Neural cell (in vitro differentiated cells): ENCODE results near the gene NR4A2.

Experiments used
- SMC3 ChIP-seq: fragments of 450-650 bp; conservative IDR thresholded peaks from 2 replicates; pipeline ENCODE4 v1.6.1; 2014; ENCODE audit warnings: antibody characterized with exemption, mild to moderate bottlenecking, moderate library complexity; ENCODE audit not compliant: poor library complexity
- TF ChIP-seq, protein P1 (sequence below): IDR thresholded peaks from 2 replicates; pipeline ENCODE4 v1.6.1; 2012; ENCODE audit warnings: borderline replicate concordance

DNA sequence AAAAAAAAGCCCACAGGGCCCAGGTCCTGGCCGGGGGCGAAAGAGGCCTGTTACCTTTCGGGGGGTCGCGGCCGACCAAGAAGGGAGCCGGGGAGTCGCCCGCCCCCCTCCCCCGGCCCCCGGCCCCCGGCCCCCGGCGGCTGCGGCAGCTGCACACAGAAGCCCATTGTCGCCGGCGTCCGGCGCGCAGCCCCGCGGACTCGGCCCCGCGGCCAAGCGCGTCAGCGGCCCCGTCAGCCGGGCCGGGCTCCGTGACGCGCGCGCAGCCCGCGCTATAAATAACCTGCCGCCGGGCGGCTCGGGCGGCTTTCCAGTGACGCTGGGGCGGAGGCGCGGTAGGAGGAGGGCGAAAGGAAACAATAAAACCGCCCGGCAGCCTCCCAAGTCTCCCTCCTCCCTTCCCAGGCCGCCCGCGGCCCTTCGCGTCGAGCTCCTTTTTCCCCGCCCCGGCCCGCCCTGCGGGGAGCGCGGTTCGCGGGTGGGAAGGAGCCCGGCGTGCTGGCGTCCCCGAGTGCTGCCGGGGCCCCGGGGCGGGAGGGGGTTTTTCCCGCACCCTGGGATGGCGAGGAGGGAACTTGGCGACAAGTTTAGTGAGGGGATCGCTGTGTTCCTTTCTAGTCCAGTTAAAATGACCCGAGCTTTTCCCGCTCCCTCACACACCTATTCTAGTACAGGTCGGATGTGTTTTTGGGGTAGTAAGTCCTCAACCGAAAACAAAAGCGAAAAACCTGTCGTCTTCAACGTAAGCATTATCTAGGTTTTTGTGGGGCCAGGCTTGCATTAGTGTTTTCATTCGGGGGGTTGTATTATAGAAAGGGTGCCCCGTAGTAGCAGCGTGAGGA lies 10.0 kb upstream of the NR4A2 start:
- TF ChIP-seq, protein P1, sequence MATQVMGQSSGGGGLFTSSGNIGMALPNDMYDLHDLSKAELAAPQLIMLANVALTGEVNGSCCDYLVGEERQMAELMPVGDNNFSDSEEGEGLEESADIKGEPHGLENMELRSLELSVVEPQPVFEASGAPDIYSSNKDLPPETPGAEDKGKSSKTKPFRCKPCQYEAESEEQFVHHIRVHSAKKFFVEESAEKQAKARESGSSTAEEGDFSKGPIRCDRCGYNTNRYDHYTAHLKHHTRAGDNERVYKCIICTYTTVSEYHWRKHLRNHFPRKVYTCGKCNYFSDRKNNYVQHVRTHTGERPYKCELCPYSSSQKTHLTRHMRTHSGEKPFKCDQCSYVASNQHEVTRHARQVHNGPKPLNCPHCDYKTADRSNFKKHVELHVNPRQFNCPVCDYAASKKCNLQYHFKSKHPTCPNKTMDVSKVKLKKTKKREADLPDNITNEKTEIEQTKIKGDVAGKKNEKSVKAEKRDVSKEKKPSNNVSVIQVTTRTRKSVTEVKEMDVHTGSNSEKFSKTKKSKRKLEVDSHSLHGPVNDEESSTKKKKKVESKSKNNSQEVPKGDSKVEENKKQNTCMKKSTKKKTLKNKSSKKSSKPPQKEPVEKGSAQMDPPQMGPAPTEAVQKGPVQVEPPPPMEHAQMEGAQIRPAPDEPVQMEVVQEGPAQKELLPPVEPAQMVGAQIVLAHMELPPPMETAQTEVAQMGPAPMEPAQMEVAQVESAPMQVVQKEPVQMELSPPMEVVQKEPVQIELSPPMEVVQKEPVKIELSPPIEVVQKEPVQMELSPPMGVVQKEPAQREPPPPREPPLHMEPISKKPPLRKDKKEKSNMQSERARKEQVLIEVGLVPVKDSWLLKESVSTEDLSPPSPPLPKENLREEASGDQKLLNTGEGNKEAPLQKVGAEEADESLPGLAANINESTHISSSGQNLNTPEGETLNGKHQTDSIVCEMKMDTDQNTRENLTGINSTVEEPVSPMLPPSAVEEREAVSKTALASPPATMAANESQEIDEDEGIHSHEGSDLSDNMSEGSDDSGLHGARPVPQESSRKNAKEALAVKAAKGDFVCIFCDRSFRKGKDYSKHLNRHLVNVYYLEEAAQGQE = no peak
- no peak for TF ChIP-seq SMC3
